Endothelial cell of umbilical vein (primary cell): ENCODE measurements around the gene RGS11. TPM values are rescaled to one million over a fixed set of nuclear protein-coding genes. Genes with fewer than 3 reads are reported as not detected.

ENCODE experiments used
- BruUV-seq: library from RNA; stranded (reverse); fragments of 400-500 nt; replicated peaks from 2 replicates; lab custom pipeline; 2021; lab: Mats Ljungman, UMichigan
- CTCF ChIA-PET: fragments of 300-600, 350-600 bp; sonication (Branson Sonifier 250); formaldehyde crosslinking; loops from one replicate; lab custom pipeline; 2021; ENCODE audit warnings: antibody characterized with exemption, inconsistent platforms; lab: Charles Lee
- POLR2A ChIA-PET: fragments of 300-600, 350-600 bp; sonication (Branson Sonifier 250); formaldehyde crosslinking; loops from one replicate; lab custom pipeline; 2021; ENCODE audit warnings: antibody characterized with exemption, inconsistent platforms; lab: Charles Lee
- DNase-seq: peaks from one replicate; pipeline ENCODE4 v3.0.0-alpha.2; 2011; ENCODE audit warnings: low read depth, low spot score
- FAIRE-seq: peaks from 2 replicates; lab custom pipeline; 2011; peaks lifted over from hg19 to GRCh38; lab: Jason Lieb, UNC
- H2AFZ ChIP-seq: 2 replicates; pipeline ENCODE4 v1.6.0; 2012; ENCODE audit warnings: low read depth, low read length, control low read depth, inconsistent platforms
- H3K27ac ChIP-seq: 2 replicates; pipeline ENCODE4 v1.5.1; 2011; ENCODE audit warnings: low read depth, mild to moderate bottlenecking, control low read depth, low read length, moderate library complexity; ENCODE audit not compliant: insufficient read depth
- H3K27me3 ChIP-seq, 2 experiments: 2 replicates each; pipeline versions ENCODE4 v1.6.0 to v1.6.1; 2011; ENCODE audit warnings: low read length in 2 of 2, mixed read lengths in 1 of 2; ENCODE audit not compliant: control insufficient read depth in 2 of 2, insufficient read depth in 2 of 2
- H3K36me3 ChIP-seq, 2 experiments: 2 replicates in 1 of 2; 3 replicates in 1 of 2; pipeline ENCODE4 v1.5.1; 2011; ENCODE audit warnings: low read length in 2 of 2, mild to moderate bottlenecking in 1 of 2, moderate library complexity in 1 of 2; ENCODE audit not compliant: control insufficient read depth in 2 of 2, insufficient read depth in 2 of 2; ENCODE audit errors: extremely low read depth in 1 of 2
- H3K4me1 ChIP-seq: 3 replicates; pipeline ENCODE4 v1.5.1; 2011; ENCODE audit warnings: mild to moderate bottlenecking, low read length; ENCODE audit not compliant: control insufficient read depth, insufficient read depth; ENCODE audit errors: extremely low read depth
- H3K4me2 ChIP-seq: 2 replicates; pipeline ENCODE4 v1.6.1; 2011; ENCODE audit warnings: low read length, control low read depth, mixed read lengths; ENCODE audit not compliant: insufficient read depth
- H3K4me3 ChIP-seq, 3 experiments: fragments of 200-600 bp in 1 of 3; sonication (generic), shearing (Covaris generic) in 1 of 3; replicated peaks in 1 of 3; 2 replicates each; pipeline ENCODE4 v1.5.1; 2011 to 2016; ENCODE audit warnings: control low read depth in 3 of 3, low read length in 3 of 3, mild to moderate bottlenecking in 2 of 3, inconsistent platforms in 1 of 3, low read depth in 1 of 3, moderate library complexity in 1 of 3; ENCODE audit not compliant: insufficient read depth in 1 of 3
- H3K79me2 ChIP-seq: 2 replicates; pipeline ENCODE4 v1.6.0; 2012; ENCODE audit warnings: low read length, inconsistent platforms; ENCODE audit not compliant: control insufficient read depth, insufficient read depth
- H3K9ac ChIP-seq: replicated peaks from 2 replicates; pipeline ENCODE3; 2011; ENCODE audit warnings: low read length, control low read depth; ENCODE audit not compliant: insufficient read depth; ENCODE audit errors: extremely low read depth
- H3K9me1 ChIP-seq: replicated peaks from 3 replicates; pipeline ENCODE4 v1.6.0; 2011; ENCODE audit warnings: mild to moderate bottlenecking, low read length; ENCODE audit not compliant: control insufficient read depth, insufficient read depth; ENCODE audit errors: extremely low read depth
- H3K9me3 ChIP-seq: replicated peaks from 2 replicates; pipeline ENCODE4 v1.5.1; 2012; ENCODE audit warnings: low read length, inconsistent platforms; ENCODE audit not compliant: control insufficient read depth, insufficient read depth
- H4K20me1 ChIP-seq: replicated peaks from 2 replicates; pipeline ENCODE3; 2011; ENCODE audit warnings: mild to moderate bottlenecking, low read length; ENCODE audit not compliant: control insufficient read depth, insufficient read depth; ENCODE audit errors: extremely low read depth
- GATA2 ChIP-seq: IDR thresholded peaks from 2 replicates; pipeline ENCODE4 v1.7.0; 2011; ENCODE audit warnings: low read depth, mild to moderate bottlenecking, moderate library complexity, mixed read lengths, low read length; ENCODE audit not compliant: insufficient read length, insufficient read depth
- POLR2A ChIP-seq: IDR thresholded peaks from 2 replicates; pipeline ENCODE4 v1.6.1; 2012; ENCODE audit warnings: low read depth, mild to moderate bottlenecking, control low read depth, low read length
- POLR2AphosphoS5 ChIP-seq: IDR thresholded peaks from 2 replicates; pipeline ENCODE4 v1.6.1; 2012; ENCODE audit warnings: low read depth, mild to moderate bottlenecking, control low read depth, low read length, moderate library complexity; ENCODE audit not compliant: insufficient read depth
- dilution Hi-C: fragments of 300-500 bp; cut with MboI; formaldehyde crosslinking; loops from one replicate; pipeline ENCODE4 v1.15.0; 2019; ENCODE audit warnings: low sequenced_read_pairs; ENCODE audit not compliant: extremely low pct_ligation_motif_present
- intact Hi-C: fragments of 100-400 bp; cut with micrococcal nuclease; formaldehyde crosslinking; loops from one replicate; pipeline ENCODE4 v1.10.0; 2022
- polyA plus RNA-seq, 4 experiments: library from polyadenylated mRNA; depleted of rRNA in 3 of 4; stranded (reverse) in 3 of 4; unstranded in 1 of 4; fragments of >200 nt; gene quantifications; 2 replicates each; pipeline versions ENCODE4 v1.2.1 to v1.2.3, GENCODE V29; 2011 to 2012; ENCODE audit warnings: missing spikeins in 1 of 4
- total RNA-seq: library from RNA; stranded (reverse); gene quantifications from 2 replicates; pipeline ENCODE4 v1.2.3, GENCODE V29; 2021
- TF ChIP-seq, protein P1 (sequence below), 2 donors: IDR thresholded peaks; 1 replicate in 1 of 2; 2 replicates in 1 of 2; pipeline ENCODE4 v1.5.1; 2011; ENCODE audit warnings: low read length in 2 of 2, mild to moderate bottlenecking in 2 of 2, moderate library complexity in 2 of 2, control low read depth in 1 of 2, inconsistent platforms in 1 of 2, low read depth in 1 of 2; ENCODE audit not compliant: insufficient read depth in 1 of 2; ENCODE audit errors: extremely low read depth in 1 of 2

The RGS11 gene
- total and polyA plus RNA-seq, 2 donors (not counting 3 experiments of a cell fraction or from before 2014, with no cell fraction given): 3.0 to 4.9 TPM

DNA sequence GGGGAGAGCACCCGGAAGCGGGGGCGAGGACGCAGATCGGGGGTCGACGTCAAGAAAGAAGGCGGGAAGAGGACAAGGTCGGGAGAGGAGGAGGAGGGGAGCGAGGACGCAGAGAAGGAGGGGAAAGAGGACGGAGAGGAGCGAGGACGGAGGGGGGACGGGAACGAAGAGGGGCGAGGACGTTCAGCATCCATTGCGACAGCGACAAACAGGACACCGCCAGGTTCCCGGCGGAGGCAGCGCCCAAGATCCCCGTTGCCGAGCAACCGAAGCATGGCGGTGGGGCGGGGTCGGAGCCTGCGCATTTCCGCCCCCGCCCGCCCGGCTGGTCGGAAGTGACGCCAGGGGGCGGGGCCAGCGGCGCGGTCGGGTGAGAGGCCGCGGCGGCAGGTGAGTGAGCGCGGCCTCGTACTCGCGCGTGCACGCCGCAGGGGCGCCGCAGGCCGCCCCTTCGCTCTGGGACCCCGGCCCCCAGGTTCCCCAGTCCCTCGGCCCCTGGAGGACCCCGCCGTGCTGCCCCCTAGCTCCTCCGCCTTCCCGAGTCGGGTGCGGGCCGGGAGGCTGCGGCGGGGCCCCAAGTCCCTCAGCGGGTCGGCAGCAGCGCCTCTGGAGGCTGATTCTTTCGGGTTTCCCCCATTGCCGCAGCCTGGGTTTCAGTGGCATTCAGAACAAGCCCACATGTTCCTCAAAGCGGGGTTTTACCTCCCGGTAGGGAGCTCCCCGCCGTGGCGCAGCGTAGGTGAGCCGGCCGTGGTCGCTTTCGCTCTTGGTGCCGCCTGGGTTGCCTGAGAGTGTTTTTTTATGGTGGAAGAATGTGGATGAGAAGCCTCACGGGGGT, 41.1 kb downstream of the RGS11 start, which contains the start of gene FAM234A:
TSS of gene FAM234A (plus strand) at position 354 of the 838 bp plus-strand sequence. CDS start 19,593 bp downstream, outside the sequence.
- peak within 1 kb of the TSS; percentile 47 for H2AFZ ChIP-seq
- BruUV-seq: no TSS peak
- peak; percentile 88 for DNase-seq
- ChIA-PET POLR2A (interaction anchor here (0.6 kb wide), 1 partner anchor 92 kb away, joined by 4 read pairs; no protein-coding TSS in a partner anchor), CTCF (interaction anchor here (0.8 to 2.1 kb wide), 3 partner anchors 9 to 127 kb away, joined by 4 to 10 read pairs (median 7); no protein-coding TSS in a partner anchor)
- H3K27ac ChIP-seq: peak within 1 kb of the TSS; percentile 85
- no peaks in the 10 kb centered on the region for H4K20me1 ChIP-seq
- H3K9ac ChIP-seq: peak within 1 kb of the TSS; percentile 87
- H3K36me3 ChIP-seq: peaks cover 0 to 2% of the 10 kb centered on the region in 2 experiments
- TF ChIP-seq POLR2AphosphoS5: peak; percentile 98
- TF ChIP-seq, protein P1, sequence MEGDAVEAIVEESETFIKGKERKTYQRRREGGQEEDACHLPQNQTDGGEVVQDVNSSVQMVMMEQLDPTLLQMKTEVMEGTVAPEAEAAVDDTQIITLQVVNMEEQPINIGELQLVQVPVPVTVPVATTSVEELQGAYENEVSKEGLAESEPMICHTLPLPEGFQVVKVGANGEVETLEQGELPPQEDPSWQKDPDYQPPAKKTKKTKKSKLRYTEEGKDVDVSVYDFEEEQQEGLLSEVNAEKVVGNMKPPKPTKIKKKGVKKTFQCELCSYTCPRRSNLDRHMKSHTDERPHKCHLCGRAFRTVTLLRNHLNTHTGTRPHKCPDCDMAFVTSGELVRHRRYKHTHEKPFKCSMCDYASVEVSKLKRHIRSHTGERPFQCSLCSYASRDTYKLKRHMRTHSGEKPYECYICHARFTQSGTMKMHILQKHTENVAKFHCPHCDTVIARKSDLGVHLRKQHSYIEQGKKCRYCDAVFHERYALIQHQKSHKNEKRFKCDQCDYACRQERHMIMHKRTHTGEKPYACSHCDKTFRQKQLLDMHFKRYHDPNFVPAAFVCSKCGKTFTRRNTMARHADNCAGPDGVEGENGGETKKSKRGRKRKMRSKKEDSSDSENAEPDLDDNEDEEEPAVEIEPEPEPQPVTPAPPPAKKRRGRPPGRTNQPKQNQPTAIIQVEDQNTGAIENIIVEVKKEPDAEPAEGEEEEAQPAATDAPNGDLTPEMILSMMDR (IDR thresholded peaks at IDR 0.05; ENCODE audit: extremely low read depth in 1 of 2, insufficient read depth in 1 of 2, low read depth in 1 of 2, low read length in 2 of 2): peak; percentile 37 to 55
- peak; percentile 97 for TF ChIP-seq POLR2A
- TF ChIP-seq GATA2: no peak
- no peaks in the 10 kb centered on the region for H3K9me1 ChIP-seq
- peak; percentile 85 for FAIRE-seq
- H3K9me3 ChIP-seq: no peaks in the 10 kb centered on the region
- H3K4me2 ChIP-seq: peak within 1 kb of the TSS; percentile 53
- no peaks in the 10 kb centered on the region for H3K4me1 ChIP-seq
- intact Hi-C loops: no loop called here
- no peaks in the 10 kb centered on the region for H3K27me3 ChIP-seq
- peak within 1 kb of the TSS; percentile 66 to 75 (median 69) for H3K4me3 ChIP-seq
- dilution Hi-C loops: no loop called here
- H3K79me2 ChIP-seq: no peaks in the 10 kb centered on the region
